Left lung (tissue), 10 donors: ENCODE results near the gene FAM234B. TPM values are rescaled to one million over a fixed set of nuclear protein-coding genes. Genes with fewer than 3 reads are reported as not detected.
A peak's percentile ranks its signal among the peaks of the same experiment; 100 is the strongest.
"Not testable (repeated sequence)": the region's sequence is repeated elsewhere in the genome, so short reads cannot be mapped to it uniquely, and the experiment has no call there.

Experiments used
- ATAC-seq: fragments of 200-7000 bp; cut with Tn5 transposase; one replicate; pipeline ENCODE4 v1.9.1; 2020; ENCODE audit warnings: moderate library complexity
- DNase-seq, 4 donors: peaks; one replicate each; pipeline ENCODE4 v3.0.0-alpha.2; 2013 to 2020
- H3K27ac ChIP-seq, 2 donors: fragments of 200-600 bp; sonication (generic) in 1 of 2; one replicate each; pipeline versions ENCODE4 v1.5.0 to v1.8.0; 2020 to 2021
- H3K27me3 ChIP-seq, 2 donors: fragments of 200-600 bp; sonication (generic) in 1 of 2; one replicate each; pipeline versions ENCODE4 v1.5.0 to v1.8.0; 2020 to 2021
- H3K36me3 ChIP-seq, 2 donors: fragments of 200-600 bp; sonication (generic) in 1 of 2; one replicate each; pipeline versions ENCODE4 v1.5.0 to v1.8.0; 2020 to 2021
- H3K4me1 ChIP-seq, 2 donors: fragments of 200-600 bp; one replicate each; pipeline ENCODE4 v1.8.0; 2021
- H3K4me3 ChIP-seq, 2 donors: fragments of 200-600 bp; sonication (generic) in 1 of 2; one replicate each; pipeline versions ENCODE4 v1.5.0 to v1.8.0; 2020 to 2021; ENCODE audit warnings: mild to moderate bottlenecking in 1 of 2
- H3K9me3 ChIP-seq, 2 donors: fragments of 200-600 bp; sonication (generic) in 1 of 2; one replicate each; pipeline versions ENCODE4 v1.5.0 to v1.8.0; 2020 to 2021
- CTCF ChIP-seq, 2 donors: fragments of 200-600 bp; sonication (generic) in 1 of 2; IDR thresholded peaks; one replicate each; pipeline versions ENCODE4 v1.5.0 to v1.8.0; 2021; ENCODE audit warnings: antibody characterized with exemption in 2 of 2
- intact Hi-C, 2 donors: fragments of 100-400 bp; cut with DNase I; formaldehyde crosslinking; loops; one replicate each; pipeline versions ENCODE4 v1.11.2 to v1.14.2; 2022
- polyA plus RNA-seq, 6 donors: library from polyadenylated mRNA; unstranded; fragments of 120-200 nt; gene quantifications; one replicate each; pipeline ENCODE4 v1.2.1, GENCODE V29; 2013; ENCODE audit not compliant: insufficient read length in 6 of 6
- total RNA-seq, 2 donors: library from RNA; stranded (reverse); fragmentation: NEBNext Ultra II Directional; extraction: Animal tissue kit (Norgen Biotek cat#: 25700); gene quantifications; one replicate each; pipeline ENCODE4 v1.2.1, GENCODE V29; 2021
- donor health status: DM: no; HTN: yes; CAD: no.
- donor health status: DM: no; HTN: no; CAD: no.

Gene FAM234B
- total and polyA plus RNA-seq, 8 donors = 7.3 to 11.0 (median 8.9) TPM

GRCh38 chr12:13028825-13029570 is 15.2 kb upstream of the FAM234B start:
- H3K27me3 ChIP-seq = no peaks in the 10 kb centered on the region
- no peak overlapping the region for H3K27ac ChIP-seq
- DNase-seq (no peak), ATAC-seq (no peak)
- no peaks in the 10 kb centered on the region for H3K9me3 ChIP-seq
- intact Hi-C loops = no loop called here
- no peaks in the 10 kb centered on the region for H3K36me3 ChIP-seq
- no peak overlapping the region for H3K4me3 ChIP-seq
- TF ChIP-seq CTCF (IDR thresholded peaks at IDR 0.05) = no peak
- no peaks in the 10 kb centered on the region for H3K4me1 ChIP-seq

GRCh38 chr12:13030541-13031291 is 13.5 kb upstream of the FAM234B start:
- intact Hi-C loops = no loop called here
- Histone ChIP-seq H3K9me3 (no peaks in the 10 kb centered on the region), H3K27ac (no peak overlapping the region), H3K36me3 (no peaks in the 10 kb centered on the region), H3K4me1 (no peaks in the 10 kb centered on the region), H3K27me3 (no peaks in the 10 kb centered on the region), H3K4me3 (no peak overlapping the region)
- no peak for TF ChIP-seq CTCF (IDR thresholded peaks at IDR 0.05)
- ATAC-seq = no peak
- DNase-seq = no peak

- Histone ChIP-seq H3K9me3 (no peaks in the 10 kb centered on the region), H3K36me3 (no peaks in the 10 kb centered on the region), H3K4me1 (no peaks in the 10 kb centered on the region), H3K4me3 (no peak overlapping the region), H3K27me3 (no peaks in the 10 kb centered on the region), H3K27ac (no peak overlapping the region)
- ATAC-seq = peak; percentile 87
- DNase-seq = no peak
- intact Hi-C loops = no loop called here
- no peak for TF ChIP-seq CTCF (IDR thresholded peaks at IDR 0.05)
Observed at GRCh38 chr12:13032164-13032563, 12.0 kb upstream of the FAM234B start.

- H3K27me3 ChIP-seq = no peaks in the 10 kb centered on the region
- intact Hi-C loops = no loop called here
- DNase-seq = no peak
- H3K27ac ChIP-seq = no peak overlapping the region
- no peaks in the 10 kb centered on the region for H3K4me1 ChIP-seq
- no peak overlapping the region for H3K4me3 ChIP-seq
- TF ChIP-seq CTCF (IDR thresholded peaks at IDR 0.05) = no peak
- H3K36me3 ChIP-seq = no peaks in the 10 kb centered on the region
- no peak for ATAC-seq
- no peaks in the 10 kb centered on the region for H3K9me3 ChIP-seq
Observed at GRCh38 chr12:13033476-13033875, 10.7 kb upstream of the FAM234B start.

- H3K4me1 ChIP-seq, intact Hi-C loops, H3K27ac ChIP-seq, H3K27me3 ChIP-seq, H3K9me3 ChIP-seq, H3K4me3 ChIP-seq, DNase-seq, H3K36me3 ChIP-seq, ATAC-seq: not testable (repeated sequence)
Observed at GRCh38 chr12:13035335-13035734, 8.8 kb upstream of the FAM234B start.
